Measurements from ENCODE around the gene TBX10.

- TF ChIP-seq CTCF (IDR thresholded peaks at IDR 0.05; ENCODE audit: low read length) (no peak), EZH2phosphoT487 (IDR thresholded peaks at IDR 0.05; ENCODE audit: low read length) (no peak)
Observed at GRCh38 chr11:67584881-67585873, 54.4 kb downstream of the TBX10 start.
